Osteocyte (in vitro differentiated cells): Measurements from ENCODE around the gene PCGF2. TPM values are rescaled to one million over a fixed set of nuclear protein-coding genes. Genes with fewer than 3 reads are reported as not detected.

Source experiments
- DNase-seq: peaks from one replicate; pipeline ENCODE4 v3.0.0; 2021; ENCODE audit warnings: mixed read lengths; ENCODE audit not compliant: unreplicated experiment; ENCODE audit errors: extremely low spot score
- H3K27ac Mint-ChIP-seq: one replicate; pipeline ENCODE4 v1.8.0; 2021; ENCODE audit warnings: mild to moderate bottlenecking, mixed read lengths; ENCODE audit not compliant: unreplicated experiment
- H3K27me3 Mint-ChIP-seq: one replicate; pipeline ENCODE4 v1.8.0; 2021; ENCODE audit warnings: mixed read lengths; ENCODE audit not compliant: unreplicated experiment
- H3K36me3 Mint-ChIP-seq: one replicate; pipeline ENCODE4 v1.8.0; 2021; ENCODE audit warnings: mixed read lengths; ENCODE audit not compliant: unreplicated experiment
- H3K4me1 Mint-ChIP-seq: one replicate; pipeline ENCODE4 v1.8.0; 2021; ENCODE audit warnings: mixed read lengths; ENCODE audit not compliant: unreplicated experiment
- H3K4me3 Mint-ChIP-seq: one replicate; pipeline ENCODE4 v1.8.0; 2021; ENCODE audit warnings: mild to moderate bottlenecking, moderate library complexity, mixed read lengths; ENCODE audit not compliant: unreplicated experiment
- H3K9me3 Mint-ChIP-seq: one replicate; pipeline ENCODE4 v1.8.0; 2021; ENCODE audit warnings: mixed read lengths; ENCODE audit not compliant: unreplicated experiment
- CTCF ChIP-seq: fragments of 200-600 bp; sonication (generic); IDR thresholded peaks from 2 replicates; pipeline ENCODE4 v1.5.0; 2021; ENCODE audit warnings: antibody characterized with exemption, mild to moderate bottlenecking, moderate library complexity
- total RNA-seq: library from RNA; stranded (reverse); gene quantifications from 2 replicates; pipeline ENCODE4 v1.2.1, GENCODE V29; 2021

The PCGF2 gene
- total RNA-seq, 1 donor from 2014 or later, result 66.9 TPM

DNA sequence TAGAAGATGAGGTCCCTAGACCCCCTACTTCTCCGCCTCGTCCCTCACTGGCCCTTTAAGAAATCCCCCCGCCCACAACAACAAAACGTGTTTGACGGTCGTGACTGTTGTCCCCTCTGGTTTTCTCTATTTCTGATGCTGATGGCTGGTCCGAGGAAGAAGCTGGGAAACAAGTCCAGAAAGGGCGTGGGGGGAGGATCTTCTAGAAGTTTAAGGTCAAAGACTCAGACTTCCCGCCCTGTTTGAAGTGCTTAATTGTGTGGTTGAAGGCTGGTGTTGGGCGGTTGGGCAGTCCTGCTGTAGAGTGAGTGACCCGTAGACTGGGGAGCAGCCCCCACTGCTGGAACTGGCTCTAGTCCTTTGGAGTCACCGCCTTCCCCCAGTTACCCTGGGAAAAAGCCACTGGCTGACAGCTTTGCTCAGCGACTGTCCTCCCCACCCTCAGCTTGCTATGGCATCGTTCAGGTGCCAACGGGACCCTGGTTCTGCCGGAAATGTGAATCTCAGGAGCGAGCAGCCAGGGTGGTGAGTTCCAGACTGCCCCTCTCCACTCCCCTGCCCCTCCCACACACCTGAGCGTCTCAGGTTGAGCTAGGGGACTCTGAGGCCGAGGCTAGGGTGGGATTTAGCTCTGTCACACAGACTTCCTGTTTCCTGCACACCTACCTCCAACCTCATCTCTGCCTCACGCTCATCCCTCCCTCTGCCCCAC is 41.5 kb downstream of the PCGF2 start:
- TF ChIP-seq CTCF, result no peak
- Mint-ChIP-seq H3K9me3 (no peaks in the 10 kb centered on the region), H3K36me3 (peaks cover 23% of the 10 kb centered on the region), H3K4me3 (peak overlapping the region; percentile 88), H3K27ac (peak overlapping the region; percentile 78), H3K4me1 (peaks cover 44% of the 10 kb centered on the region), H3K27me3 (no peaks in the 10 kb centered on the region)
- DNase-seq, result no peak

- no peaks in the 10 kb centered on the region for H3K27me3 Mint-ChIP-seq
Observed at GRCh38 chr17:38705803-38706504, 42.2 kb downstream of the PCGF2 start.

GRCh38 chr17:38705523-38705802 is 42.7 kb downstream of the PCGF2 start:
- H3K4me3 Mint-ChIP-seq, result peak overlapping the region; percentile 88
- no peaks in the 10 kb centered on the region for H3K27me3 Mint-ChIP-seq
- peaks cover 50% of the 10 kb centered on the region for H3K4me1 Mint-ChIP-seq
- H3K36me3 Mint-ChIP-seq, result peaks cover 17% of the 10 kb centered on the region
- no peak for TF ChIP-seq CTCF
- H3K9me3 Mint-ChIP-seq, result no peaks in the 10 kb centered on the region
- H3K27ac Mint-ChIP-seq, result no peak overlapping the region
- no peak for DNase-seq

More at GRCh38 chr17:38705803-38706504, 42.2 kb downstream of the PCGF2 start:
- Mint-ChIP-seq H3K36me3 (peaks cover 17% of the 10 kb centered on the region), H3K4me1 (peaks cover 50% of the 10 kb centered on the region), H3K9me3 (no peaks in the 10 kb centered on the region), H3K27ac (peak overlapping the region; percentile 78), H3K4me3 (peak overlapping the region; percentile 88)
- TF ChIP-seq CTCF, result no peak
- DNase-seq, result no peak

DNA sequence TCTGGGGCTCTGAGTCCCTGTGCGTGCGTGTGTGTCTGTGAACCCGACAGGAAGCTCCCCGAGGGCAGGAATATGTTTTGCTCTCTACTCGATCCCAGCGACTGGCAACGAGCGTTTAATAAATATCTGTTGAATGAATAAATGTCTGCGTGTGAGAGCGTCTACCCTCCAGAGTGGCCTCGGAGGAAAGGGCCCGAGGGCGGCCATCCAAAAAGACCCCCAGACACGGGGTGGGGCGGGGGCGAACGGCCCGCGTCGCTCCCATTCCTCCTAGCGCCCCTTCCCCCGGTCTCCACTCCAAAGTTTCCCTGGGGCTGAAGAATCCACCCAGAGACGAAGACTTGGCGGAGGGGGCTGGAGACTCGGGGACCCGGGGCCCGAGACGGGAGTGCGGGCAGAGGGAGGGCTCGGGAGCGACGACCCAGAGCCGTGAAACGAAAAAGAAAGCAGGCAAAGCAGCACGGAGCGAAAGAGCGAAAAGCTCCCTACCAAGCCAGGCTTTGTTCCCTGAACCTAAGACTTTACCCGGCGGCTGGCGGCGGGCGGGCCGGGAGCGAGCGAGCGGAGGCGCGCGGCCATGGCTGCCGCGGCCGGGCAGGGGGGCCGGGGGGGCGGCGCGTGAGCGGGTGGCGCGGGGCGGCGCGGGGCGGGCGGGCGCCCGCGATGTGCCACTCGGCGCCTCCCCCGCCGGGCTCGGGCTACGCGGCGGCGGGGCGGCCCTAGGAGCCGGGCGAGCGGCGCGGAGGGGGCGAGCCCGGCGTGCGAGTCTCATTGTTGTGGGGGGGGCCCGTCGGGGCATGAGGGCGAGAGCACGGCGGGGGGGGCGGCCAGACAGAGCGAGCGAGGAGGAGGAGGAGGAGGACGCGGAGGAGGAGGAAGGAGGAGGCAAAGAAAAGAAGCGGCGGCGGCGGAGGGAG is 43.3 kb downstream of the PCGF2 start, which contains the start of gene MLLT6:
Gene MLLT6 (plus strand): TSS at position 668 of the 917 bp plus-strand sequence. CDS start 360 bp downstream, outside the sequence.
- Mint-ChIP-seq H3K36me3 (peaks cover 11% of the 10 kb centered on the region), H3K4me1 (peaks cover 54% of the 10 kb centered on the region), H3K4me3 (peak within 1 kb of the TSS; percentile 88), H3K27ac (peak within 1 kb of the TSS; percentile 95), H3K9me3 (no peaks in the 10 kb centered on the region), H3K27me3 (no peaks in the 10 kb centered on the region)
- DNase-seq, result peak; percentile 89
- TF ChIP-seq CTCF, result no peak
